Measurements from ENCODE around the gene CELF1. TPM values are rescaled to one million over a fixed set of nuclear protein-coding genes. Genes with fewer than 3 reads are reported as not detected.

Gene CELF1
- total and polyA plus RNA-seq, 2 of the 4 experiments (the other 2 are of a cell fraction), result 63.3 to 135 TPM

DNA sequence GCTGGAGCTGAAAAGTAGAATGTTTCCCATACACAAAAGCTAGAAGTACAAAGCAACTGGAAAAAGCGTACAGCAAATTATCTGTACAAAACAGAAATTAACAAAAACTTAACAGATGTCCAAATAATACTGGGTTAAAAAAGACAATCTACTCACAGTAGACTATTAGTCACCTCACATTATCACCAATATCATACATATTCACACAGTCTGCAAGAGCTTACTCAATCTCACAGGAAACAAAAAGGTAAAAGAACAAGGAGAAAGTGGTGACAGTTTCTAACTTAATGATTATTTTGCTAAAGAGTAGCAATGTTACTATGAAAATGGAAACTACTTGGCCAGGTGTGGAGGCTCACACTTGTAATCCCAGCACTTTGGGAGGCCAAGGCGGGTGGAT is 11.9 kb downstream of the CELF1 start:
- ChIA-PET CTCF (no interaction called here), POLR2A (ENCODE audit: unreplicated experiment) (no interaction called here)
- Histone ChIP-seq H4K91ac (ENCODE audit: insufficient read depth, low read depth, low read length) (no peak overlapping the region), H3K4me3 (ENCODE audit: insufficient read depth, low read depth, low read length) (no peak overlapping the region), H3K27me3 (ENCODE audit: control insufficient read depth, insufficient read depth, low read length) (no peaks in the 10 kb centered on the region), H3K4ac (ENCODE audit: low read depth, low read length) (no peak overlapping the region), H3K36me3 (ENCODE audit: control insufficient read depth, insufficient read depth, low read length) (no peaks in the 10 kb centered on the region), H3K23ac (ENCODE audit: low read depth, low read length) (no peak overlapping the region), H3K9ac (ENCODE audit: low read depth, low read length) (no peak overlapping the region), H3K9me1 (ENCODE audit: insufficient read depth, low read length) (peaks cover 21% of the 10 kb centered on the region), H3K79me1 (ENCODE audit: low read depth in 1 of 2, low read length in 2 of 2) (peaks cover 8 to 64% of the 10 kb centered on the region in 2 experiments), H2BK20ac (ENCODE audit: low read depth, low read length) (no peak overlapping the region), H3K4me1 (ENCODE audit: control insufficient read depth, insufficient read depth, low read length) (peaks cover 13% of the 10 kb centered on the region), H2AFZ (replicated peaks; ENCODE audit: low read length, poor library complexity) (no peak overlapping the region), H2AK5ac (ENCODE audit: low read depth, low read length) (peak overlapping the region; percentile 0; the same call in 1 of the 2 replicates), H4K5ac (ENCODE audit: low read depth, low read length) (no peak overlapping the region), H2BK5ac (ENCODE audit: low read depth, low read length, poor library complexity, severe bottlenecking) (no peak overlapping the region), H3K27ac (ENCODE audit: insufficient read depth, low read length) (no peak overlapping the region), H4K8ac (ENCODE audit: low read depth in 2 of 2, low read length in 2 of 2) (no peak overlapping the region), H2BK15ac (ENCODE audit: low read depth, low read length) (no peak overlapping the region), H3K18ac (ENCODE audit: low read depth, low read length) (no peak overlapping the region), H3K14ac (replicated peaks; ENCODE audit: low read depth, low read length) (no peak overlapping the region), H3K4me2 (ENCODE audit: low read depth, low read length) (0 out of 2 replicates have a peak overlapping the region, but pooled peaks have one; percentile 26), H3K56ac (ENCODE audit: extremely low read depth, insufficient read depth, low read length) (no peak overlapping the region), H2BK120ac (ENCODE audit: low read depth, low read length) (no peak overlapping the region), H4K20me1 (ENCODE audit: insufficient read depth, low read length) (peaks cover 98% of the 10 kb centered on the region), H3K9me3 (ENCODE audit: control insufficient read depth, insufficient read depth, low read length) (no peaks in the 10 kb centered on the region), H2AK9ac (replicated peaks; ENCODE audit: low read depth, low read length, poor library complexity) (no peak overlapping the region)
- WGBS, 2 experiments (ENCODE audit: extremely low coverage in 2 of 2, insufficient read length in 1 of 2), result 100% methylated on average over 1 of the region's 2 CpGs; no CpG with 5 or more reads in 1 of the 2 experiments
- DNase-seq, result no peak
- in situ Hi-C loops (cut with MboI; ENCODE audit: low sequenced_read_pairs), result no loop called here
- no TSS peak for BruUV-seq (replicated peaks)
- TF ChIP-seq, protein P1, sequence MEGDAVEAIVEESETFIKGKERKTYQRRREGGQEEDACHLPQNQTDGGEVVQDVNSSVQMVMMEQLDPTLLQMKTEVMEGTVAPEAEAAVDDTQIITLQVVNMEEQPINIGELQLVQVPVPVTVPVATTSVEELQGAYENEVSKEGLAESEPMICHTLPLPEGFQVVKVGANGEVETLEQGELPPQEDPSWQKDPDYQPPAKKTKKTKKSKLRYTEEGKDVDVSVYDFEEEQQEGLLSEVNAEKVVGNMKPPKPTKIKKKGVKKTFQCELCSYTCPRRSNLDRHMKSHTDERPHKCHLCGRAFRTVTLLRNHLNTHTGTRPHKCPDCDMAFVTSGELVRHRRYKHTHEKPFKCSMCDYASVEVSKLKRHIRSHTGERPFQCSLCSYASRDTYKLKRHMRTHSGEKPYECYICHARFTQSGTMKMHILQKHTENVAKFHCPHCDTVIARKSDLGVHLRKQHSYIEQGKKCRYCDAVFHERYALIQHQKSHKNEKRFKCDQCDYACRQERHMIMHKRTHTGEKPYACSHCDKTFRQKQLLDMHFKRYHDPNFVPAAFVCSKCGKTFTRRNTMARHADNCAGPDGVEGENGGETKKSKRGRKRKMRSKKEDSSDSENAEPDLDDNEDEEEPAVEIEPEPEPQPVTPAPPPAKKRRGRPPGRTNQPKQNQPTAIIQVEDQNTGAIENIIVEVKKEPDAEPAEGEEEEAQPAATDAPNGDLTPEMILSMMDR (conservative IDR thresholded peaks at IDR 0.05; ENCODE audit: low read depth, low read length), result no peak
- TF ChIP-seq NFE2L2 (IDR thresholded peaks at IDR 0.05; ENCODE audit: low read depth, low read length) (no peak), MAZ (IDR thresholded peaks at IDR 0.05; ENCODE audit: borderline replicate concordance, low read depth, low read length) (no peak), MXI1 (IDR thresholded peaks at IDR 0.05; ENCODE audit: borderline replicate concordance, low read depth, low read length) (no peak), USF2 (IDR thresholded peaks at IDR 0.05; ENCODE audit: low read depth, low read length) (no peak), FOS (IDR thresholded peaks at IDR 0.05; ENCODE audit: low read depth, low read length) (no peak), RCOR1 (IDR thresholded peaks at IDR 0.05; ENCODE audit: insufficient replicate concordance, low read length) (no peak), POLR2A (IDR thresholded peaks at IDR 0.05; ENCODE audit: low read depth, low read length) (no peak), RAD21 (IDR thresholded peaks at IDR 0.05; ENCODE audit: low read length) (no peak)
- ATAC-seq (ENCODE audit: low read depth), result no peak
- dilution Hi-C loops (cut with HindIII; ENCODE audit: low sequenced_read_pairs, unreplicated experiment), result no loop called here
- intact Hi-C loops (cut with micrococcal nuclease), result no loop called here

Measured in IMR-90 (cell line).